Activated naive CD4-positive, alpha-beta T cell treated with anti-CD3 and anti-CD28 coated beads, Interleukin-2, amount 50 U/mL, for 72 hours (primary cell): ENCODE results near the gene TLE1. TPM values are rescaled to one million over a fixed set of nuclear protein-coding genes. Genes with fewer than 3 reads are reported as not detected.

Source experiments
- ATAC-seq, 2 donors: fragments of 150-1000 bp; cut with Tn5 transposase; 2 replicates each; pipeline ENCODE4 v1.10.0; 2021; ENCODE audit warnings: mild to moderate bottlenecking in 2 of 2, moderate library complexity in 2 of 2
- DNase-seq, 2 donors: peaks; one replicate each; pipeline ENCODE4 v3.0.0; 2021 to 2022; ENCODE audit warnings: low spot score in 2 of 2
- H3K27ac Mint-ChIP-seq, 2 donors: one replicate each; pipeline ENCODE4 v1.8.0; 2022; ENCODE audit warnings: mild to moderate bottlenecking in 2 of 2, mixed read lengths in 2 of 2
- H3K36me3 Mint-ChIP-seq, 2 donors: one replicate each; pipeline ENCODE4 v1.8.0; 2022; ENCODE audit warnings: mixed read lengths in 2 of 2
- H3K9me3 Mint-ChIP-seq, 2 donors: one replicate each; pipeline ENCODE4 v1.8.0; 2022; ENCODE audit warnings: mixed read lengths in 2 of 2
- total RNA-seq, 2 donors: library from RNA; stranded (reverse); gene quantifications; one replicate each; pipeline ENCODE4 v1.2.3, GENCODE V29; 2022

Gene TLE1
- total RNA-seq, 2 donors from 2014 or later: 0.20 to 0.33 TPM

DNA sequence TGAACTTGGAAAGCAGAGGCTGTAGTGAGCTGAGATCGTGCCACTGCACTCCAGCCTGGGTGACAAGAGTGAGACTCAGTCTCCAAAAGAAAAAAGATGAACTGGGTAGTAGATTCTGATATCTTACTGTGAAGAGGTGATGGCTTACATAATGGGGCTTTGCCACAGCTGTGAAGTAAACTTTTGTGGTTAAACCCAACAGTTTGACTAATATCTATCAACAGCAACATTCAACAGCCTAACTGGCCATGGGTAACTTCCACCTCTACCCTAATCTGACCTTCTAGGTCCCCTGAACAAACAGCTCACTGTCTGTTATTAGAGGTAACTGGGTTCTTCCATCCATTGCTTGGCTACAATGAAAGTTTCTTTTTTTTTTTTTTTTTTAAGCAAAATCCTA is 52.1 kb downstream of the TLE1 start:
- Mint-ChIP-seq H3K36me3 (peaks cover 0 to 5% of the 10 kb centered on the region in 2 donors), H3K27ac (no peak overlapping the region), H3K9me3 (no peaks in the 10 kb centered on the region)
- no peak for DNase-seq
- no peak for ATAC-seq

DNA sequence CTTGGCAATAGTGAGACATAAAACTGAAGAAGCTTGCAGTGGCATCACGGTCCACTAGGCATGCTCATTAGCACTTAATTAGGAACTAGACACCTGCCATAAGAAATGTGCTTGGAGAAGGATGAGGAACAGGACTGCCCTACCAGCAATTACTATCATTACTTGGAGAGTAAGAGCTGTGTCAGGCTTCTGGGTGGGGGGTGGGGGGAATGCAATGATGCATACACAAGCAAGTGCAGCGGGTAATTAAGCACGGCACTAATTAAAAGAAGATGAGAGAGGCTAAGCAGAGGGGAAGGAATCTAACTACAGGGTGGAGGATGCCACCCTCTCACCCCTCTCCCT is 53.1 kb downstream of the TLE1 start:
- DNase-seq (no peak), ATAC-seq (no peak)
- no peaks in the 10 kb centered on the region for H3K9me3 Mint-ChIP-seq
- H3K27ac Mint-ChIP-seq: no peak overlapping the region
- peaks cover 0 to 5% of the 10 kb centered on the region in 2 donors for H3K36me3 Mint-ChIP-seq

DNA sequence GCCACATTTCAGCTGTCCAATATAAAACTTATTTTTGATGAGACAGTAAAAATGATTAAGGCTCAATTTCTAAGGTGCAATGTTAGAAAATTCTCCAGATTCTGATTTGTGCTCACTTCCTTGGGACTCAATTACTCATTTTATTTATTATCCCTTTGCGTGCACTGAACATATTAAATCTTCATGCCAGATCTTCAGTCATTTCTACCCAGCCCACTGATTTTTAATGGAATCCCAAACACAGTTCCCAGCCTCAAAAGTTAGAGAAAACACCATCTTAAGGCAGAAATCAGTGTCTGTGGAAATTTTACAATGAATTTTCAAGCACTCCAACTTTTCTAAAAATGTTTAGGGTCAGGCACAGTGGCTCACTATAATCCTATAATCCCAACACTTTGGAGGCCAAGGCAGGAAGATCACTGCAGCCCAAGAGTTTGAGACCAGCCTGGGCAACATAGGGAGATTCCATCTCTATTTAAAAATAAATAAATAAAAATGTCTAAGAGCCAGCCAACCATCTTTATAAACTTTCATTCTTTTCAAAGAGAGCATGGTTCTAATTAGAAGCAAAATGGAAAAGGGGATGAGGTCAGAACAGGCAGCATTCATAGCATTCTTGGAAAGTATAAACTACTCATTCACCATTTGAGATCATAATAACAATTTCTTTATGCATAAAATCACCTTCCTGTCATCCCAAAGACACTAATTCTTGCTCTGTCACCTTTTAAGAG is 53.7 kb downstream of the TLE1 start:
- Mint-ChIP-seq H3K9me3 (no peaks in the 10 kb centered on the region), H3K27ac (no peak overlapping the region), H3K36me3 (peaks cover 0 to 4% of the 10 kb centered on the region in 2 donors)
- ATAC-seq: no peak
- no peak for DNase-seq

DNA sequence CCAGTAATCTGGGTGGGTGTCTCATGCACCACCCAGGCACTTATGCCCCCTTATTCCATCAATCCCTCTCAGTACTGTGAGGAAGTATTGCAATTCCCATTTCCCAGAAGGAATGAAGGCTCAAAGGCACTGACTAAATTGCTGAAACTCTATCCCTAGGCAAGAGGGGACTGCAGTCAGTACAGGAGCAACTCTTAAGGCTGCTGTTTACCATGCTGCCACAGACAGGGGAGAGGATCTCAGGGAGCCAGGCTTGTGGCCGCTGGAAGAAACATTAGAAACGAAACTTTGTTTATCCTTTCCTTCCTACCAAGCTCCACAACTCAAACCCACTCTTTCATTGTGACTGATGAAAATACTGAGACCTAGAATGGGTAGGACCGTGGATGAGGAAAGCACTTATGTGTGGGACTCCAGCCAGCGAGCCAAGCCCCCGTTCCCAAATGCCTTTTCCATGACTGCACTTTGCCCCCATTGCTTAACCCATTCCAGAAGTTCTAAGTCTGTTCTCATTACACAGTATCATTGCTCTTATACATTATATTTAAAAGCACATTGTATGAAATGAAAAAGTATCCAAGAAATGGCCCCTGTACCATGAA is 54.3 kb downstream of the TLE1 start:
- Mint-ChIP-seq H3K27ac (no peak overlapping the region), H3K36me3 (no peaks in the 10 kb centered on the region), H3K9me3 (no peaks in the 10 kb centered on the region)
- no peak for DNase-seq
- ATAC-seq: no peak

DNA sequence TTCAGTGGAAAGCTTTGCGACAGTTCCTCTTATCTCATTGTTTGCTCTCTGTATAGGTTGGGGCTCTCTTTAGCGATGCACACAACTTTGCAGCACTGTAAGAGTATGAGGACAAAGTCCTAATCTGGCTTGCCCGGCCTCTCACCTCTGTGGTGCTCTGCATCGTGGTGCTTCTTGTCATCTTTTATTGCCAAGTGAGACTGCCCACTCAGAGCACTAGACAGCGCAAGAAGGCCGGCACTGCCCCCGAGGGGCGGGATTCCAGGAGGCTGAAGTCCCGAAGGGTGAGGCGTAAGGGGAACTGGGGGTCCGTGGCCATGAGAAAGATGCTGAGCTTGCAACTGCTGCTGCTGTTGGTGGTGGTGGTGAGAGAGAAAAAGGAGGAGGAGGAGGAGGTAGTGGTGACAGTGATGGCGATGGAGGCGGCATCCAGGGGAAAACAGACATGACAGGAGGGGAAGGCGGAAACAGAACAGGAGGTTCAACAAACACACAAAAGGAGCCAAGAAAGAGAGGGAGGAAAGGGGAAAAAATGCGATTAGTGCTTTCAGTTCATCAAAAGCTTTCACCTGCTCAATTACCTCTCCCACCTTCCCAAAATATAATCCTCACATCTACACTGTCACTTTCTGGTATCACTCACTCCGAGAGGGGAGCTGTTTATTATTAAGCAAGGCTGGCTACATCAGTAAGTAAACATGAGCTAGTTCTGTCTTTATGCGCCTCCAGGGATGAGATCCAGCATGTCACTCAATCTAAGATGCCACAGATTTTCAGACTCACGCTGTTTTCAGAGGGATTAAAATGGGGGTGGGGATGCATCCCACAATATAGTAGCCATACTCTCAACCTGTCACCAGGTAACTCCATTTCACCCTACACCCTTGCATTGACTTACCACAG is 55.1 kb downstream of the TLE1 start:
- no peak for ATAC-seq
- Mint-ChIP-seq H3K36me3 (no peaks in the 10 kb centered on the region), H3K27ac (no peak overlapping the region), H3K9me3 (no peaks in the 10 kb centered on the region)
- DNase-seq: no peak

DNA sequence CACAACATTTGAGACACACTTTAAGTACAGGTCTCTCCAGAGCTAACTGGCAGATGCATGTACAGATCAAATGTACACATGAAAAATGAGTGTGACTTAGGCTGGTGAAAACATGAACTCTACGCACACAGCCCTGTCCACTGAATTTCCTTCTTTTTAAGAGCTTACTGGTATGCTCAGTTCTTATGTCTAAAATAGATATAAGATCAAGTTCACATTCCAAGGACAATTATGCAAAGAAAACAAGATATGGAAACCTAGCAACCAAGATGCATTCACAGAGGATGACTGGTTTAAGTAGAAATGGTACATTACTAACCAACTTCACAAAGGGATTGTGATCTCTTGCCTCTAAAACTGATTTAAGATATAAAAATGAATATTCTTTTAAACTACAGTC is 56.7 kb downstream of the TLE1 start:
- ATAC-seq (no peak), DNase-seq (no peak)
- H3K9me3 Mint-ChIP-seq: no peaks in the 10 kb centered on the region
- H3K27ac Mint-ChIP-seq: no peak overlapping the region
- no peaks in the 10 kb centered on the region for H3K36me3 Mint-ChIP-seq

DNA sequence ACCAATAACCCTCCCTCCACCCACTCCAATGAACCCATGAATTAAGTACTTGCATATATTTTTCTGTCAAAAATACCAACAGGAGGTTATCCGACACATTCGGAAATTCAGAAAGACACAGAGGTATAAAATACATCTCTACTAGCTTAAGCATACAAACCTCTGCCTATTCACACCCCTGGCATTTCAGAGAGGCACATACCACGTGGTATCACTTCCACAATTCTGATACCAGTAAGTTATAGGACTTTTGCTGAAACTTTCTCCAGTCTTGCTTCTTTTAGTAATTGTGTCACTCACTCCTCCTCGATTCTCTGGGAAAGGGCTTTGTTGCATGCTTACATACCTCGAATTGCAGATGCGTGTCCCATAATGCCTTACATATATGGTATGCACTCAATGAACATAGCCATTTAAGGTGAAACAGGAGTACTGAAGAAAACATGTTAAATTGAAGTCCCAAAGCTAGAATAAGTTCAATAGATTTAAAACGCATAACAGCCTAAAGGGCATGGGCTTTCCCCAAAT is 58.1 kb downstream of the TLE1 start:
- Mint-ChIP-seq H3K27ac (no peak overlapping the region), H3K36me3 (no peaks in the 10 kb centered on the region), H3K9me3 (no peaks in the 10 kb centered on the region)
- ATAC-seq: no peak
- DNase-seq: no peak

DNA sequence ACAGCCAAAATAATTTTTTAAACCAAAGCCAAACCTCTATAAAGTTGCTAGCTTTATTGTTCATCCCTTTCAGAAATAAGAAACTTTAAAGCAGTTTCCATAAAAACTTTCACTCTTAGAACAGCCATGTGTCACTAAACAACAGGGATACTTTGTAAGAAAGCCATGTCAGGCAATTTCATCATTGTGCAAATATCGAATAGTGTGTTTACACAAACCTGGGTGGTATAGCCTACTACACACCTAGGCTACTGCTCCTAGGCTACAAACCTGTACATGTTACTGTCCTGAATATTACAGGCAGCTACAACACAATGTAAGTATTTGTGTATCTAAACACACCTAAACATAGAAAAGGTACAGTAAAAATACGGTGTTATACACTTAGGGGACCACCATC is 59.9 kb downstream of the TLE1 start:
- no peak overlapping the region for H3K27ac Mint-ChIP-seq

DNA sequence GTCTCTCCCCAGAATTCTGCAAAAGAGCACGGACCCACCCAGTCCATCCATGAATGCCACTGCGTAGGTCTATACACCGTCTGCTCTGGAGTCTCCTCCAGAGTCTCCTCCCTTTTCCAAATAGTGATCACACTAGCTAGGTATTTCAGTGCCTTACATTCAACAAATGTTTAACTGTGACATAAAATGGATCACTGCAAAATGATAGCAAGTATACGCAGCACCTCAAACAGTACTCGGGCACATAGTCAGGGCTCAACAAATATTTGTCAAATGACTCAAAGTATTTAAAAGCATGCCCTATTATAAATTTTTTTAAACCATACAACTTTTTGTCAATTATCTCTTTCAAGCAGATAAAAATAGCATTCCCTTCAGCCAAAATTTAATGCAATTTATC is 60.5 kb downstream of the TLE1 start:
- no peak for DNase-seq
- Mint-ChIP-seq H3K27ac (no peak overlapping the region), H3K36me3 (no peaks in the 10 kb centered on the region), H3K9me3 (no peaks in the 10 kb centered on the region)
- ATAC-seq: no peak

More for the DNA sequence above, 59.9 kb downstream of the TLE1 start:
- no peak for ATAC-seq
- H3K9me3 Mint-ChIP-seq: no peaks in the 10 kb centered on the region
- no peak for DNase-seq
- no peaks in the 10 kb centered on the region for H3K36me3 Mint-ChIP-seq

DNA sequence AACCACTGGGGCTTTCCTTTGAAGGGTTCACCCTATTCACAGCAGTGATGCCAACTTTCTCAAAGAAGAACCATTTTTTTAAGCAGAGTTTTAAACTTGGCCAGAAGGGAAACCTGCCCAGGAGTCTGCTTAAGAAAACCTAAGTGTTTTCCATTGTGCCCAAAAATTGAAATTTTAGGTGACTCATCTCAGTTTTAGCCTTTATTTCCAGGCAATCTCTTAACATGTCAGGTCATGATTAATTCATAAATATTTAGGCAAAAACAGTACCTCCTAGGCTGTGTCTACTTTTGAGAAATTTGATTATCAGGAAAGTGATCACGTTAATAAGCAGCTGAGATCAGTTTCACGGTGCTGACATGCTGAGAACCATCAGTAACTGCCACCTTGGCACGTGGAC is 61.9 kb downstream of the TLE1 start:
- DNase-seq (no peak), ATAC-seq (no peak)
- H3K36me3 Mint-ChIP-seq: no peaks in the 10 kb centered on the region
- H3K9me3 Mint-ChIP-seq: no peaks in the 10 kb centered on the region
- H3K27ac Mint-ChIP-seq: no peak overlapping the region

DNA sequence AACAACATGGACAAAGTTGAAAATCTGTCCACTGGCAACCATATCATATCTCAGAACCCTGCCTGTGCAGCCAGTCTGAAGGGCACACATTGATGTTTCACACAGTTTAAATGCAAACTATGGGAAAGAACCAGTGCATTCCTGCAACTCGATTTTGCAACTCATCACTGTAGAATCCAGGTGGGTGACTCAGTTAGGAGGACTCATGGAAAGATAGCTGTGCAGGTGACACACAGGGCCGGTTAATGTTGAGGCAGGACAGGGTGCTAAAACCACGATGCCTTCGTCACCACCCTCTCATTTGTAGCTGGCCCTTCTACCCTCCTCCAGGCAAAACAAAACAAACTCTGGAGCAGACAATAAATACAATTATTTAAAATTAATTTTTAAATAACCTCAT is 62.8 kb downstream of the TLE1 start:
- Mint-ChIP-seq H3K36me3 (no peaks in the 10 kb centered on the region), H3K27ac (no peak overlapping the region), H3K9me3 (no peaks in the 10 kb centered on the region)
- no peak for DNase-seq
- ATAC-seq: no peak

DNA sequence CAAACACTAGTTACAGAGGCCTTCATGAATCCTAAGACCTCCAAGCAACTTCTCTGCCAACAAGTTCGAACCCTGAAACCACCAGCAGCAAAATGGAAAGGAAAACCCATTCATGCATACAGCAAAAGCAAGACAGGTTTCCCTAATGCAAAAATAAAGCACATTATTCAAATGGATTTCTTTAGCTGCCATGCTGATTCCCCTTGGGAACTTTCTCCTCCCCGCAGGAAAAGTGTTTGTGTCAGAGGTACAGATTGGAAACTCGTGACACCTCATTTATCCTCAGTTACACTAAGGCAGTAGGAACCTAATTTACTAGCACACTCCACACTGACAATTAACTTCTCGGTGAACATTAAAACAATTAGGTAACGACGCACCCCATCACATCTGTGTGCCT is 63.4 kb downstream of the TLE1 start:
- Mint-ChIP-seq H3K36me3 (no peaks in the 10 kb centered on the region), H3K9me3 (no peaks in the 10 kb centered on the region), H3K27ac (no peak overlapping the region)
- ATAC-seq (no peak), DNase-seq (no peak)

DNA sequence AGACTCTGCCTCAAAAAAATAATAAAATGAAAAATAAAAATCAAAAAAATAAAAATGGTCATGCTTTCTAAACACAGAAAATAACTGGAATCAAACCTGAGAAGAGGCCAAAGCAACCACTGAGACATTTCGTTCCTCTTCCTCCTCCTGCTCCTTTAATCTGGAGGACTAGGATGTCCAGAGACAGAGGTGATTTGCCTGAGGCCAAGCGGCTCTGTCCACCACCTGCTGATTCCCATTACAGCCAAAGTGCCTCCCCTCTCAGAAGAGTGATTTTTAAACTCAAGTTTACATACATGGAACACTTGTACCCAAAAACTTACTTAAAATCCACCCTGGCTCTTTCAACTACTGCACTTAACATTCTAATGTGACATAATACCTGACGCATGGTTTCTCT is 65.6 kb downstream of the TLE1 start:
- no peaks in the 10 kb centered on the region for H3K9me3 Mint-ChIP-seq
- ATAC-seq (no peak), DNase-seq (no peak)
- no peak overlapping the region for H3K27ac Mint-ChIP-seq
- no peaks in the 10 kb centered on the region for H3K36me3 Mint-ChIP-seq

DNA sequence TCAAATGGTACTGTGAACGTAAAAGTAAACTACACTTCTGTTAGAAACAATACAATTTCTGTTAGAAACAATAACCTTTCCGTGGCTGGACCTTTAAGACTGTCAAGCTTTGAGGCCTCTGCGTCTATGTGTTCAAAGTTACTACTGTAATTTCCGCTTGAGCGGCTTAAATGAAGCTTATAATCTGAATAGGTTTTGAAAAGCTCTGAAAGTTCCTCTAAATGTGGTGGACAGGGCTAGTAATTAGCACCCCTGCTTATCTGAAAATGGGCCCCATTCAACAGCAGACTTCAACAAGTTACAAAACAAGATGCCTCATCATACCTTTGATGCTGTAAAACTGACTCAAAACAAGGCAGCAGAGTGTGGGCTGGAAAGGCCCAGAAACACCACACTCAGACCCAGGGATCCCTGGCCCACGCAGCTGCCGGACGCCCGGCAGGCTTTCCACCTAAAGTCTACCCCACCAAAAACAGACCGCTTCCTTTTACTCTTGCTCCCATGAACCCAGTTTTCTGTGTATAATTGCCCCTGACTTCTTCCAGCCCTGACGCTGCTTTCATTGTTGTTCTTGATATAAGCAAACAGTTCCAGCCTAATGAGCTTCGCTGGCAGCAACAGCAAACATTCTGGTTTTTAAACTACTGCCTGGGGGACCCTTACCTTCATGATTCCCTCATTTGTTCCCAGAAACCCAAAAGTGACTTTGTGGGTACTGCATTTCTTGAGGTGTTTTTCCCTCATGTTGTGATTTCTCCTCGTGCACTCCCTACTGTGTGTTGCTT is 66.7 kb downstream of the TLE1 start:
- DNase-seq: no peak
- H3K27ac Mint-ChIP-seq: no peak overlapping the region
- H3K9me3 Mint-ChIP-seq: no peaks in the 10 kb centered on the region
- no peak for ATAC-seq
- no peaks in the 10 kb centered on the region for H3K36me3 Mint-ChIP-seq

DNA sequence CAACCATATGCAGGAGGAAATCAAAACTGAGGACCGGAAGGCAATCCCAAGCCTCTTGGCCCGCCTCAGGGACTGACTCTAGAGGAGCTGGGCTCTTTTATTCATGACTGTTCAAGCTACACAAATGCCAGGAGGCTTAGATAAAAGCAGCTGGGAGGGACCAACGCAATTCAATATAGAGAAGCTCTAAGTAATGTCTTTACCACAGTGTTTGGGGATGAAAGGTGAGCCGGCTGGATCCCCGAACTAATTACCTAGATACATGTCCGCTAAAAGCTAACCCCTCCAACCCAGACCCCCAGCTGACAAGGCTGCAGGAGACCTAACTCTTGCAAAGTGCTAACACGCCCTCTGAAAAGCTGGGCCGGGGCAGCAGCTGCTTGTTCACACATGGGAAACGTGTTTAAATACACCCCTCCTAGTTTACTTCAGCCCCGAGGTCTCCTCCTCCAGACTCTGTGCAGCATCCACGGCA is 67.5 kb downstream of the TLE1 start:
- Mint-ChIP-seq H3K9me3 (no peaks in the 10 kb centered on the region), H3K36me3 (no peaks in the 10 kb centered on the region), H3K27ac (no peak overlapping the region)
- no peak for DNase-seq
- no peak for ATAC-seq

DNA sequence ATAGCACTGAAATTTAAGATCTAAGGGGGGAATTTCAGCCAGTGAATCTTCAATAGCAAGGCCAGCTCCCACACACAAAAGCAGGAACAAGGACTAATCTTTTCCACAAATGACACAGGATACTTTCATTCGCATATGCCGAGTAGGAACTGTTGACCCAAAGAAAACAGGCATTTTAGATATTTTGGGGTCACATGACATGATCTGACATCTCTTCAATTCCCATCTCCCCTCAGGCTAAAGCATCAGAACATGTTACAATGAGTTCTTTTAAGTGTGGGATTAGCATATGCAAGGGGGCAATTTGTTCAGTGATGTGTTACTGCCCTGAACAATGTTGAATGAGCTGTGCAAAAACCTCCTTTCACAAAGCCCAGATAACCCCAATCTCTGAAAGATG is 68.2 kb downstream of the TLE1 start:
- no peak for DNase-seq
- no peaks in the 10 kb centered on the region for H3K9me3 Mint-ChIP-seq
- H3K27ac Mint-ChIP-seq: no peak overlapping the region
- no peaks in the 10 kb centered on the region for H3K36me3 Mint-ChIP-seq
- ATAC-seq: no peak

DNA sequence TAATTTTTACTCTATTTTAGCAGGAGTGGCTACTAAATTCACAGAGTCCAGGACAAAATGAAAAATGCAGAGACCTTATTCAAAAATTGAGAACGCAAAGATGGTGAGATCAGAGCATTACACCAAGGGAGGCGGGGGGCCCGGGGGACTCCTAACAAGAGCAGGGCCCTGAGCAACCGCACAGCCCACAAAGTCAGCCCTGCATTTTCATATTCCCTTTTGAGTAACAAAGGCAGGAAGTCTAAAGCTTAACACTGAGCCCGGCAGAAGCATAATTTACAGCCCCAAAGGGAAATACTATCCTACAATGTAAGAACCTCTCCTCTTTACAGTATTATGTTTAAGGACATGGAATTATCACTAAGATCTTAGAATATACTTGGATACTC is 69.4 kb downstream of the TLE1 start:
- H3K36me3 Mint-ChIP-seq: no peaks in the 10 kb centered on the region
- peak; percentile 58 to 88 for ATAC-seq
- peak in 1 of 2 donors; percentile 16 for DNase-seq
- no peaks in the 10 kb centered on the region for H3K9me3 Mint-ChIP-seq
- no peak overlapping the region for H3K27ac Mint-ChIP-seq
